ENCODE measurements around the gene ITGB5. TPM values are rescaled to one million over a fixed set of nuclear protein-coding genes. Genes with fewer than 3 reads are reported as not detected.
"Not testable (repeated sequence)": the region's sequence is repeated elsewhere in the genome, so short reads cannot be mapped to it uniquely, and the experiment has no call there.

ITGB5 gene
- total RNA-seq, 1 donor, result 10.4 TPM

- H3K27me3 ChIP-seq (ENCODE audit: insufficient read depth, low read length), result no peaks in the 10 kb centered on the region
- no peak overlapping the region for H3K4me3 ChIP-seq (ENCODE audit: low read length)
Measured at GRCh38 chr3:124765197-124765840, 121.8 kb downstream of the ITGB5 start.

DNA sequence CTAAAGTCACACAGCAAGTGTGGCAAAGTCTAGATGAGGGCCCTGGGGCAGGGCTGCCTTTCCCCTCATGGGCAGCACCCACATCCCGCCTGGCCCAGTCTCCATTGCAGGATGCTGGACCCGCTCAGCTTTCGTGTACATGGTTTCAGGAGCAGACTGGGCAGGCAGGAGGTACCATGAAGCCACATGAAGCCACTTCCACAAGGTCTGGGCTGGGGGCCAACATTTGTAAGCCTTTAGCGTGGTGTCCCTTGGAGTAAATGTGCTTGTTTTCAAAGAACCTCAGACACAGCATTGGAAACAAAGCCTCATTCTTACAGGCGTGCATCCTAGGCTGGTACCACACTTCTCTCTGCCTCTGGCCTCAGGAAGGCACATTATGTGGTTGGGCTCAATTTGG lies 122.4 kb downstream of the ITGB5 start:
- H3K27me3 ChIP-seq (ENCODE audit: insufficient read depth, low read length), result no peaks in the 10 kb centered on the region
- no peak overlapping the region for H3K4me3 ChIP-seq (ENCODE audit: low read length)
- no peaks in the 10 kb centered on the region for H3K9me3 ChIP-seq (ENCODE audit: low read depth, low read length)
- peaks cover 8% of the 10 kb centered on the region for H3K4me1 ChIP-seq (ENCODE audit: insufficient read depth, low read length)

More at GRCh38 chr3:124765197-124765840, 121.8 kb downstream of the ITGB5 start:
- H3K4me1 ChIP-seq (ENCODE audit: insufficient read depth, low read length), result peaks cover 8% of the 10 kb centered on the region
- no peaks in the 10 kb centered on the region for H3K9me3 ChIP-seq (ENCODE audit: low read depth, low read length)

GRCh38 chr3:124763644-124764358 lies 123.4 kb downstream of the ITGB5 start:
- Histone ChIP-seq H3K4me1 (ENCODE audit: insufficient read depth, low read length) (peaks cover 8% of the 10 kb centered on the region), H3K9me3 (ENCODE audit: low read depth, low read length) (no peaks in the 10 kb centered on the region), H3K4me3 (ENCODE audit: low read length) (no peak overlapping the region), H3K27me3 (ENCODE audit: insufficient read depth, low read length) (no peaks in the 10 kb centered on the region)

DNA sequence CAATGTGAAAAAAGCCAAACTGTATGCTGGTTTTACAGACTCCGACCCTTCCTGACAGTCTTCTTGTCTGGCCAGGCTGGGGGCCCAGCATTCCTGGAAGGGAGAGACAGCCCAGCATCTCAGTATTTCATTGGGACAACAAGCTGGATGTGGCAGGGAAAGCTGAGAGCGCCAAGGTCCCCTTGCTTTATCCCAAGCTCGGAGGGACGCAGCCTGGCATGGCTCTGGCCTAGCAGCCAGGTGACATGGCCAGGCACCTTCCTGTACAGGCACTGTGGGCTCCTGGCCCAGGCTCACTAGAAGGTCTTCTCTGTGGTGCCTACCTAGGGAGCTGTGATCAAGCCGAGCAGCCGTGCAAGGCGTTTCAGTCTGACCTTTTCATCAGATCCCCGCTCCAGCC lies 124.0 kb downstream of the ITGB5 start:
- peaks cover 8% of the 10 kb centered on the region for H3K4me1 ChIP-seq (ENCODE audit: insufficient read depth, low read length)
- no peak overlapping the region for H3K4me3 ChIP-seq (ENCODE audit: low read length)
- H3K9me3 ChIP-seq (ENCODE audit: low read depth, low read length), result no peaks in the 10 kb centered on the region
- no peaks in the 10 kb centered on the region for H3K27me3 ChIP-seq (ENCODE audit: insufficient read depth, low read length)

DNA sequence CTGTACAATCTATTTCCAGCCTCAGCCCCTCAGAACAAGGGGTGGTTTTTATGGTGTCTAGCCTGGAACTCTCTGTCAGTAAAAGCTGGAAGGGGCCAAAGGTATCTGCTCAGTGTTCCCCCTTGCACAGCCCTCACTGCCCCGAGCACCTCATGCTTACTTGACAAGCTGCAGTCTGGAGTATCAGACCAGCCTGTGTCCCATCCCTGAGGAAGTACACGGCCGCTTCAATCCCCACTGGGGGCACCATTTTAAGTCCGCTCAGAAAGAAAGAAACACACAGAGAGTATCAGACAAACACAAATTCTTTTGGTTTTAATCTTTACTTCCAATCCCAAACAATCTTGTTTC lies 124.5 kb downstream of the ITGB5 start:
- Histone ChIP-seq H3K27me3 (ENCODE audit: insufficient read depth, low read length) (no peaks in the 10 kb centered on the region), H3K4me3 (ENCODE audit: low read length) (no peak overlapping the region), H3K4me1 (ENCODE audit: insufficient read depth, low read length) (peaks cover 8% of the 10 kb centered on the region), H3K9me3 (ENCODE audit: low read depth, low read length) (no peaks in the 10 kb centered on the region)

DNA sequence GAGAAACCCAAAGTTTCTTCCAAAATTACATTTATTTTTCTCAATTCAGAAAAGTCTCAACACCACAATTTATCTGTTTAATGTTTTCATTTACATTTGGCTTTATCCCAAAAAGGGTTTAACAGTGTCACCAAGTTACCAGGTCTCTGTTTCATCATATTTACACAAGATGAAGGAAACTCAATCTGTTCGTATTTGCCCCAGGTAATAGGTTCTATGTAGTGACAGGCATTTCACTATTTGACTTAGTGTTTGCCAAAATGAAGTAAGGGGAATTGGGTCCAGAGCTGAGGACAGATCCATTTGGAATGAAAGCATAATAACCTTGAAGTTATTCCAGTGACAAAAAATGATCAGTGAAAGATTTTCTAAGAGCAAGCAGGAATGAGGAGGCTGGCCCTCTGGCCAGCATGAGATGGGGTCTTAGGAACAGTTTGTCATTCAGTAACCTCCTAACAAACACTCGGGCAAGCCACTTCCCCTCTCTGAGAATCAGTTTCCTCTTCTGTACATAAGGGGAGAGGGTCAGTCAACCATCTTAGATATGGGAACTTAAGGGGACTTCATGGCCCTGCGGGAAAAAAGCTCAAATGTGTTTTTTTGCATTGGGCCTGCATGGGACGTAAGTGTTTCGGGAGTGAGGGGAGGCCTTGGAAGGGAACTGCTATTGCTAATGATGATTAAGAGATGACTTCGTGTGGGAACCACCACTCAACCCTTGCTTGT lies 125.1 kb downstream of the ITGB5 start:
- H3K4me1 ChIP-seq (ENCODE audit: insufficient read depth, low read length), result peaks cover 8% of the 10 kb centered on the region
- H3K4me3 ChIP-seq (ENCODE audit: low read length), result no peak overlapping the region
- no peaks in the 10 kb centered on the region for H3K27me3 ChIP-seq (ENCODE audit: insufficient read depth, low read length)
- no peaks in the 10 kb centered on the region for H3K9me3 ChIP-seq (ENCODE audit: low read depth, low read length)

DNA sequence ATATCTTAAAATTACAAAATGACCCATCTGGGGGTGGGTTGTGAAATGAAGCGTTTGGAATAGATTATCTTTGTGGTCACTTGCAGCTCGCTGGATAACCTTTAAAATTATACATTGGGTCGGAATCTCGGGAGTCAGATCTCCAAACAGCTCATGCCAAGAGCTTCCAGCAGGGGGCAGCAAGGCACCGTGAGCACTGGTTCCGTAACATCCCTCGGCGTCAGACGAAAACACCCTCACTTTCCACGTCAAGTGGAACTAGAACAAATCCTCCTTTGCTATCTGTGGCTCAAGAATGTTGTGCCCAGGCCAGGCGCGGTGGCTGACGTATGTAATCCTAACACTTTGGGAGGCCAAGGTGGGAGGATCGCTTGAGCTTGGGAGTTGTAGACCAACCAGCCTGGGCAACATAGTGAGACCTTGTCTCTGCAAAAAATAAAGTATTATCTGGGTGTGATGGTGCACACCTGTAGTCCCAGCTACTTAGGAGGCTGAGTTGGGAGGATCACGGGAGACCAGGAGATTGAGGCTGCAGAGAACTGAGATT lies 125.8 kb downstream of the ITGB5 start:
- no peak overlapping the region for H3K4me3 ChIP-seq (ENCODE audit: low read length)
- H3K4me1 ChIP-seq (ENCODE audit: insufficient read depth, low read length), result peaks cover 8% of the 10 kb centered on the region
- H3K27me3 ChIP-seq (ENCODE audit: insufficient read depth, low read length), result no peaks in the 10 kb centered on the region
- H3K9me3 ChIP-seq (ENCODE audit: low read depth, low read length), result no peaks in the 10 kb centered on the region

- no peak overlapping the region for H3K4me3 ChIP-seq (ENCODE audit: low read length)
- H3K4me1 ChIP-seq (ENCODE audit: insufficient read depth, low read length), result peaks cover 8% of the 10 kb centered on the region
- no peaks in the 10 kb centered on the region for H3K9me3 ChIP-seq (ENCODE audit: low read depth, low read length)
- H3K27me3 ChIP-seq (ENCODE audit: insufficient read depth, low read length), result no peaks in the 10 kb centered on the region
Measured at GRCh38 chr3:124760601-124761000, 126.6 kb downstream of the ITGB5 start.

DNA sequence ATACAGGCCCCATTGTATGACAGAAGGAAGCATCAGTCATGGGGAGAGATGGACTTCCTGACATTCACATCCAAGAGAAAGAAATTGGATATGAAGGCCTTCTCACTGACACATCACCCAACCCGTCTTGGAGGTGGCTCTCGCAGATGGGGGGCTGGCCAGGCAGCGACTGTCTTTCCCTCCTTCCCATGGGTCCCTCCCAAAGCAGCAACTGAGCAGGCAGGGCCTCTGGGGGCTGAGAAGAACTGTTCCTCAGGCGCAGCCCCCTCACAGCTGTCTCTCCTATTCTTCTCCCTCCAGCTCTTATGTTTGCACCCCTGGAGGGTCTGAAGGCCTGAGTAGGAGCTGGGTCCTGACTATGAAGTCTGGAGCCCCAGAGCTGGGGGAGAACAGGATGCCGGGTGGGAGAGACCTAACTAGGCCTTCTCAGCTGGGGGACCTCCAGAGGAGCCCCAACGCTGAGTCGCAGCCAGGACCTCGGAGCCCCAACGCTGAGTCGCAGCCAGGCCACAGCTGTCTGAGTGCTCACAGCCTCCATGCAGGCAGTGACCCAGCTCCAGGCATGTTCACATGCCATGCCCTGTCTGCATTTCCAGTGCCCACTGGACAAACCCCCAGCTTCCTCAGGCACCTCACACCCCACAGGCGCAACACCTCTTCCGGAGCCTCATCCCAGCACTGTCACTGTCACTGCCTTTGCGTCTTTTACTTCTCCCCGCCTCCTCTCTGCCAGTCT lies 127.3 kb downstream of the ITGB5 start:
- H3K4me3 ChIP-seq (ENCODE audit: low read length), result no peak overlapping the region
- H3K27me3 ChIP-seq (ENCODE audit: insufficient read depth, low read length), result no peaks in the 10 kb centered on the region
- no peaks in the 10 kb centered on the region for H3K9me3 ChIP-seq (ENCODE audit: low read depth, low read length)

DNA sequence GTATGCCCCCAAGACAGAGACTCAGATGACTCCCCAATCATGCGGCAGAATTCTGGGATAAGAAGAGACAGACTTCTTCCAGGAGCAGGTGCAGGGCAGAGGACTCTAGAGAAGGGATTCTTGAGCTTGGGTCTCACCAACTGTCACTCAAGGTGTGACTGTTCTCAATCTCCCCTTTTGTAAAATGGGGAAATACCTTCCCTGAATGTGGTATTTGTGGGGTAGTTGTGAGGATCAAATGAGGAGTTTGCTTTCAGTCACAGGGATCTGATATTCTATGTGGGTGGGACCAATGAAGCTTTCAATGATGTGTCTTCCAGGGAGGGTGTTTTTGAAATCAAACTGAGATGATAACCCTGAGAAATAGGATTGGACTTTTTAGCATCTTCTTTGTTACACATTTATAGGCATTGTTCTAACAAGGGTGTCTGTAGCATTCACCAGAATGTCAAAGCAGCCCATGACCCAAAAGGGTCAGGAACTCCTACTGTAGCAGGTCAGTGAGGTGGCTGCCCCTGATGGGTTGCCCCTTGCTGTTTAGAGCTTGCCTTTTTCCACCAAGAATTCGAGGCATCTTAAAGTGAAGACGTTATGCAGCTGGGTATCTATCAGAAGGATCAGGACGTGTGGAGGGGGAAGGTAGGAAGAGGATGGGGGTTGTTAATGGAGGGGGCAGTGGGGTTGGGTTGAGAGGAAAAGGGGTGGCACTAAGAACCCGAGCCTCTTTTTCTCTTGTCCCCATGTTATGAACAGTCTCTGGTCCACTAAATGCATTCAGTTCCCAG lies 128.1 kb downstream of the ITGB5 start:
- H3K27me3 ChIP-seq (ENCODE audit: insufficient read depth, low read length), result no peaks in the 10 kb centered on the region
- H3K4me3 ChIP-seq (ENCODE audit: low read length), result no peak overlapping the region
- H3K9me3 ChIP-seq (ENCODE audit: low read depth, low read length), result no peaks in the 10 kb centered on the region
- H3K4me1 ChIP-seq (ENCODE audit: insufficient read depth, low read length), result peaks cover 8% of the 10 kb centered on the region

More for the DNA sequence above, 127.3 kb downstream of the ITGB5 start:
- peaks cover 8% of the 10 kb centered on the region for H3K4me1 ChIP-seq (ENCODE audit: insufficient read depth, low read length)

GRCh38 chr3:124757926-124758325 lies 129.2 kb downstream of the ITGB5 start:
- H3K27me3 ChIP-seq (ENCODE audit: insufficient read depth, low read length); H3K4me1 ChIP-seq (ENCODE audit: insufficient read depth, low read length); H3K4me3 ChIP-seq (ENCODE audit: low read length); H3K9me3 ChIP-seq (ENCODE audit: low read depth, low read length): not testable (repeated sequence)

DNA sequence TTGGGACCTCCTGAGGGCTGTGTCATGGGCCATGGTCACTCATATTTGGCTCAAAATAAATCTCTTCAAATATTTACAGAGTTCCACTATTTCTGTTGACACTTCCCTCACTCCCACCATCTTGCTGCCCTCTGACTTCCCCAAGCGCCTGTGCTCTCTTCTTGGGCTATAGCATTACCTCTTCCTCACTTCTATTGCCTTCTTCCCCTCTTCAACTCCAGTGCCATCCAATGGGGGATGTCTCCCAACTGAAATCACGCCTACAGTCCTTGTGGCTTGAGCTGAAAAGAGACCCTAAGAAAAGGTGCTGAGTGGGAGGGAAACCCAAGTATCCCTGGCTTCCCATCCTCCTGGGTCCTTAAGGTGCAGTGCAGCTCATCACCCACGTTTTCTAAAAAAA lies 135.1 kb downstream of the ITGB5 start:
- Histone ChIP-seq H3K4me3 (ENCODE audit: low read length) (no peak overlapping the region), H3K9me3 (ENCODE audit: low read depth, low read length) (no peaks in the 10 kb centered on the region), H3K4me1 (ENCODE audit: insufficient read depth, low read length) (no peaks in the 10 kb centered on the region), H3K27me3 (ENCODE audit: insufficient read depth, low read length) (no peaks in the 10 kb centered on the region)

DNA sequence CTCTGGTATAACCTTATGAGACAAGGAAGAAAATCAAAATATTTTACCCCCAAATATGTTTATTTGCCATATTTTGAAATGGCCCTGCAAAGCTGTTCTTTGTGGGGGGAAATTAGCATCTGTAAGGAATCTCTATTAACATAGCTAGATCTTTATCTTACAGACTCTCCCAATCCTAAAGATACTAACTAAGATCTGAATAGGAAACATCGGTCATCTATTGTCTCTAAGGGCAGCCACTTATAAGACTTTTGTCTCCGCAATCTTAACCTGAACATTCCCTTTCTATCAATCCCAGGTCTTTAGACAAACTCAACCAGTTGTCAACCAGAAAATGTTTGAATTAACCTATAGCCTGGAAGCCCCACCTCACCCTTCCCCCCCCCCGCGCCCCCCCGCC lies 135.7 kb downstream of the ITGB5 start:
- H3K27me3 ChIP-seq (ENCODE audit: insufficient read depth, low read length), result no peaks in the 10 kb centered on the region
- H3K4me1 ChIP-seq (ENCODE audit: insufficient read depth, low read length), result no peaks in the 10 kb centered on the region
- no peak overlapping the region for H3K4me3 ChIP-seq (ENCODE audit: low read length)
- H3K9me3 ChIP-seq (ENCODE audit: low read depth, low read length), result no peaks in the 10 kb centered on the region

DNA sequence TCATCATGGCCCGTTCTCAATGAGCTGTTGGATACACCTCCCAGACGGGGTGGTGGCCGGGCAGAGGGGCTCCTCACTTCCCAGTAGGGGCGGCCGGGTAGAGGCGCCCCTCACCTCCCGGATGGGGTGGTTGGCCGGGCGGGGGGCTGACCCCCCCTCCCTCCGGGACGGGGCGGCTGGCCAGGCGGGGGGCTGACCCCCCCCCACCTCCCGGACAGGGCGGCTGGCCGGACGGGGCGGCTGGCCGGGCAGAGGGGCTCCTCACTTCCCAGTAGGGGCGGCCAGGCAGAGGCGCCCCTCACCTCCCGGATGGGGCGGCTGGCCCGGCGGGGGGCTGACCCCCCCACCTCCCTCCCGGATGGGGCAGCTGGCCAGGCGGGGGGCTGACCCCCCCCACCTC lies 137.3 kb downstream of the ITGB5 start:
- H3K9me3 ChIP-seq (ENCODE audit: low read depth, low read length); H3K4me1 ChIP-seq (ENCODE audit: insufficient read depth, low read length); H3K27me3 ChIP-seq (ENCODE audit: insufficient read depth, low read length); H3K4me3 ChIP-seq (ENCODE audit: low read length): not testable (repeated sequence)
